ENCODE measurements around the gene SYT9. TPM values are rescaled to one million over a fixed set of nuclear protein-coding genes. Genes with fewer than 3 reads are reported as not detected.

SYT9 gene
- total RNA-seq, 1 donor from 2014 or later, result 0.07 TPM

GRCh38 chr11:7486781-7487140 is 235.1 kb downstream of the SYT9 start:
- H3K4me3 Mint-ChIP-seq (ENCODE audit: unreplicated experiment), result peak overlapping the region; percentile 70
- no peaks in the 10 kb centered on the region for H3K27me3 Mint-ChIP-seq (ENCODE audit: low read depth)
- H3K9me3 Mint-ChIP-seq (ENCODE audit: low read depth), result no peaks in the 10 kb centered on the region
- no peak for DNase-seq (ENCODE audit: low spot score)
- peaks cover 3% of the 10 kb centered on the region for H3K36me3 Mint-ChIP-seq (ENCODE audit: low read depth)
- no peak for TF ChIP-seq CTCF (IDR thresholded peaks at IDR 0.05)
- no peak overlapping the region for H3K27ac Mint-ChIP-seq (ENCODE audit: unreplicated experiment)
- peaks cover 40% of the 10 kb centered on the region for H3K4me1 Mint-ChIP-seq (ENCODE audit: low read depth)

- TF ChIP-seq CTCF (IDR thresholded peaks at IDR 0.05), result no peak
- no peaks in the 10 kb centered on the region for H3K9me3 Mint-ChIP-seq (ENCODE audit: low read depth)
- no peak overlapping the region for H3K4me3 Mint-ChIP-seq (ENCODE audit: unreplicated experiment)
- H3K27me3 Mint-ChIP-seq (ENCODE audit: low read depth), result no peaks in the 10 kb centered on the region
- DNase-seq (ENCODE audit: low spot score), result no peak
- H3K4me1 Mint-ChIP-seq (ENCODE audit: low read depth), result peaks cover 40% of the 10 kb centered on the region
- no peak overlapping the region for H3K27ac Mint-ChIP-seq (ENCODE audit: unreplicated experiment)
- H3K36me3 Mint-ChIP-seq (ENCODE audit: low read depth), result peaks cover 3% of the 10 kb centered on the region
Observed at GRCh38 chr11:7487360-7487759, 235.7 kb downstream of the SYT9 start.

DNA sequence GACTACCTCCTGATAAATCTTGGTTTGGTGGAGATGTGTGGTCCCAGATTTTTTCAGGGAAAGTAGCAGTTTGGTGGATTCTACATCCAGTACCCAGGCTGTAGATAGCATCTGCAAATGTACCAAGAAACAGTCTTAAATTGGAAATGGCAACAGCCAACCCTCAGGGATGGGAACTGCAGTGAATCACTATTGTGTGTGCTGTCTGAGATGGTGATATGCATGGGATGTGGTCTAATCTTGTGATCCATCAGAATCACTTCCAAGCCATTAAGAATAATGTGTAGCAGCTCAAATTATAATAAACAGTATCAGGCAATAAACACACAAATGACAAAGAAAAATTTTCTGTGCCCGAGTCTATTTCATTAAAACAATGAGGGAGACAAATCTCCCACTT is 237.0 kb downstream of the SYT9 start:
- Mint-ChIP-seq H3K4me3 (ENCODE audit: unreplicated experiment) (no peak overlapping the region), H3K4me1 (ENCODE audit: low read depth) (peaks cover 40% of the 10 kb centered on the region), H3K9me3 (ENCODE audit: low read depth) (no peaks in the 10 kb centered on the region), H3K27ac (ENCODE audit: unreplicated experiment) (no peak overlapping the region), H3K36me3 (ENCODE audit: low read depth) (peaks cover 3% of the 10 kb centered on the region), H3K27me3 (ENCODE audit: low read depth) (no peaks in the 10 kb centered on the region)
- no peak for TF ChIP-seq CTCF (IDR thresholded peaks at IDR 0.05)
- DNase-seq (ENCODE audit: low spot score), result no peak

DNA sequence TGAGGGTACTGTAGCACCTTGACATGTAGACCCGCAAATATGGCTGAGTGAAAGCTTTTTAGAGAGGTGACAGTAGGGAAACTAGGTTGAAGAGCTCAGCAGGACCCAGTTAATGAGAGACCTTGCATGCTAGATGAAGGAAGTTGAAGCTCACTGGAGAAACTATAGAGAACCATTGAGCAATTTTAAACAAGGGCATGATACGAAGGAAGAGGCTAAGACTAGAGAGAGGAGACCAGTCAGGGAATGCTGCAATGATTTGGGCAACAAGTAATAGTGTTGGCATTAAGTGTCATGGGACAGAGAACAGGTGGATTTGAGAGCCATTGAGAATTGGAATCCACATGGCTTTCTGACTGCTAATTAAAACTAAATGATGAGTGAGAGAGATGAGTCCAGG is 237.7 kb downstream of the SYT9 start:
- H3K9me3 Mint-ChIP-seq (ENCODE audit: low read depth), result no peaks in the 10 kb centered on the region
- no peaks in the 10 kb centered on the region for H3K27me3 Mint-ChIP-seq (ENCODE audit: low read depth)
- TF ChIP-seq CTCF (IDR thresholded peaks at IDR 0.05), result no peak
- H3K36me3 Mint-ChIP-seq (ENCODE audit: low read depth), result peaks cover 3% of the 10 kb centered on the region
- H3K27ac Mint-ChIP-seq (ENCODE audit: unreplicated experiment), result no peak overlapping the region
- DNase-seq (ENCODE audit: low spot score), result no peak
- peaks cover 36% of the 10 kb centered on the region for H3K4me1 Mint-ChIP-seq (ENCODE audit: low read depth)
- no peak overlapping the region for H3K4me3 Mint-ChIP-seq (ENCODE audit: unreplicated experiment)

DNA sequence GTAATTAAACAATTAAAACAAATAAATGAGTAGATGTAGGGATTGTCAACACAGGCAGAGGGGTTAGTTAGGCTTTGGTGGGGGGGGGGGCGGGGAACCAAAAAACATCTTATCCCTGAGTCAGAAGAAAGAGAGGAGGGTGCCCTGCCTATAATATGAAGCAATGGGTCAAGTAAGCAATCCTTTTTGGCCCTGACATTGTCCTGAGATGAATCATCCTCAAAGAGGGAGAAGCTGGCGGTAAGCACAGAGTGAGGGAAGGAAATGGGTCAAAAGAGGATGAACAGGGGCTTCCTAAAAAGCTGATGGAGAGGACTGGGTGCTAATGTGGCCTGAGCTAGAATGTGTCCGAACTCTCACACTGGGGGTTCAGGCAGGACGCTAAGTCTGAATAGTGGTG is 238.3 kb downstream of the SYT9 start:
- Mint-ChIP-seq H3K9me3 (ENCODE audit: low read depth) (no peaks in the 10 kb centered on the region), H3K36me3 (ENCODE audit: low read depth) (peaks cover 4% of the 10 kb centered on the region), H3K27ac (ENCODE audit: unreplicated experiment) (no peak overlapping the region), H3K27me3 (ENCODE audit: low read depth) (no peaks in the 10 kb centered on the region), H3K4me1 (ENCODE audit: low read depth) (peaks cover 29% of the 10 kb centered on the region), H3K4me3 (ENCODE audit: unreplicated experiment) (no peak overlapping the region)
- no peak for DNase-seq (ENCODE audit: low spot score)
- no peak for TF ChIP-seq CTCF (IDR thresholded peaks at IDR 0.05)
